PC-3 (cell line): ENCODE results near the gene ZNF584. TPM values are rescaled to one million over a fixed set of nuclear protein-coding genes. Genes with fewer than 3 reads are reported as not detected.

Source experiments
- ATAC-seq: fragments of 200-7000 bp; cut with Tn5 transposase; 2 replicates; pipeline ENCODE4 v1.9.1; 2020; ENCODE audit warnings: mild to moderate bottlenecking, moderate library complexity
- BruUV-seq: library from RNA; stranded (reverse); fragments of 400-500 nt; replicated peaks from 2 replicates; lab custom pipeline; 2021; lab: Mats Ljungman, UMichigan
- CTCF ChIA-PET: fragments of 300-600 bp; sonication (Branson Sonifier 250); formaldehyde crosslinking; loops from one replicate; lab custom pipeline; 2022; ENCODE audit warnings: antibody characterized with exemption; lab: Charles Lee
- POLR2A ChIA-PET: fragments of 300-600 bp; sonication (Branson Sonifier 250); formaldehyde crosslinking; loops from one replicate; lab custom pipeline; 2022; ENCODE audit warnings: antibody characterized with exemption; ENCODE audit not compliant: unreplicated experiment; lab: Charles Lee
- DNase-seq: peaks from one replicate; pipeline ENCODE4 v3.0.0-alpha.2; 2015
- H2AFZ ChIP-seq: fragments of 300-600 bp; sonication (generic); 2 replicates; pipeline ENCODE4 v1.6.0; 2016; ENCODE audit warnings: antibody characterized with exemption, low read length
- H3F3A ChIP-seq: fragments of 300-600 bp; sonication (generic); one replicate; pipeline ENCODE4 v1.6.0; 2017; ENCODE audit warnings: antibody characterized with exemption, low read length, control low read depth, mild to moderate bottlenecking; ENCODE audit not compliant: unreplicated experiment
- H3K27ac ChIP-seq: fragments of 300-600 bp; sonication (generic); 2 replicates; pipeline ENCODE4 v1.5.1; 2016; ENCODE audit warnings: mild to moderate bottlenecking, low read length
- H3K27me3 ChIP-seq: fragments of 300-600 bp; sonication (generic); 2 replicates; pipeline ENCODE4 v1.6.1; 2016; ENCODE audit warnings: low read length, mixed read lengths
- H3K36me3 ChIP-seq: fragments of 300-600 bp; sonication (generic); 2 replicates; pipeline ENCODE4 v1.6.1; 2016; ENCODE audit warnings: low read depth, mixed run types, low read length, mixed read lengths
- H3K4me1 ChIP-seq: fragments of 300-600 bp; sonication (generic); 2 replicates; pipeline ENCODE4 v1.5.1; 2016; ENCODE audit warnings: low read length; ENCODE audit not compliant: insufficient read depth
- H3K4me2 ChIP-seq: fragments of 300-600 bp; sonication (generic); 2 replicates; pipeline ENCODE4 v1.6.0; 2016; ENCODE audit warnings: low read length
- H3K4me3 ChIP-seq: fragments of 300-600 bp; sonication (generic); 2 replicates; pipeline ENCODE4 v1.5.1; 2016; ENCODE audit warnings: mild to moderate bottlenecking, low read length, mixed read lengths
- H3K79me2 ChIP-seq: fragments of 300-600 bp; sonication (generic); 2 replicates; pipeline ENCODE4 v1.6.1; 2017; ENCODE audit warnings: low read length, mixed read lengths
- H3K9ac ChIP-seq: fragments of 300-600 bp; sonication (generic); 2 replicates; pipeline ENCODE4 v1.6.0; 2016; ENCODE audit warnings: mild to moderate bottlenecking, low read length
- H3K9me2 ChIP-seq: fragments of 300-600 bp; sonication (generic); replicated peaks from 2 replicates; pipeline ENCODE4 v1.6.1; 2016; ENCODE audit warnings: mixed run types, low read length, mixed read lengths
- H3K9me3 ChIP-seq: fragments of 300-600 bp; sonication (generic); 2 replicates; pipeline ENCODE4 v1.6.1; 2016; ENCODE audit warnings: low read length, mixed read lengths
- H4K20me1 ChIP-seq: fragments of 300-600 bp; sonication (generic); 2 replicates; pipeline ENCODE4 v1.6.1; 2016; ENCODE audit warnings: low read length, mixed read lengths
- CTCF ChIP-seq: fragments of 300-600 bp; sonication (generic); conservative IDR thresholded peaks from 2 replicates; pipeline ENCODE4 v1.5.1; 2017; ENCODE audit warnings: antibody characterized with exemption, low read depth, mild to moderate bottlenecking, low read length
- EZH2 ChIP-seq: fragments of 300-600 bp; sonication (generic); IDR thresholded peaks from one replicate; pipeline ENCODE4 v1.6.1; 2017; ENCODE audit warnings: antibody characterized with exemption, mild to moderate bottlenecking, low read length; ENCODE audit not compliant: unreplicated experiment
- EZH2phosphoT487 ChIP-seq: fragments of 300-600 bp; sonication (generic); IDR thresholded peaks from 2 replicates; pipeline ENCODE4 v1.6.1; 2018; ENCODE audit warnings: mild to moderate bottlenecking, antibody characterized with exemption, low read length, borderline replicate concordance
- intact Hi-C: fragments of 100-400 bp; cut with micrococcal nuclease; formaldehyde crosslinking; loops from 2 replicates; pipeline ENCODE4 v1.9.0; 2023
- total RNA-seq: library from RNA; depleted of rRNA; stranded (reverse); fragments of >200 nt; gene quantifications from 2 replicates; pipeline ENCODE4 v1.2.3, GENCODE V29; 2014

The ZNF584 gene
- total RNA-seq, 1 experiment from 2014 or later = 49.2 TPM

- peak overlapping the region; percentile 96 for H3K4me3 ChIP-seq
- peak overlapping the region; percentile 92 for H3K4me2 ChIP-seq
- H3K9me3 ChIP-seq = no peaks in the 10 kb centered on the region
- peak overlapping the region; percentile 91 for H3K9ac ChIP-seq
- H3K9me2 ChIP-seq = no peaks in the 10 kb centered on the region
- no peak overlapping the region for H2AFZ ChIP-seq
- POLR2A ChIA-PET = interaction anchor here (0.6 kb wide), 1 partner anchor 89 kb away, joined by 4 read pairs; no protein-coding TSS in a partner anchor
- peaks cover 29% of the 10 kb centered on the region for H3K4me1 ChIP-seq
- H4K20me1 ChIP-seq = peaks cover 41% of the 10 kb centered on the region
- BruUV-seq = no TSS peak
- CTCF ChIA-PET = no interaction called here
- H3K36me3 ChIP-seq = peaks cover 47% of the 10 kb centered on the region
- TF ChIP-seq EZH2 = no peak
- no peak for TF ChIP-seq CTCF
- TF ChIP-seq EZH2phosphoT487 = no peak
- H3K79me2 ChIP-seq = peaks cover 72% of the 10 kb centered on the region
- DNase-seq (no peak), ATAC-seq (no peak)
- intact Hi-C loops = no loop called here
- no peak overlapping the region for H3K27ac ChIP-seq
- H3K27me3 ChIP-seq = no peaks in the 10 kb centered on the region
- H3F3A ChIP-seq = peaks cover 7% of the 10 kb centered on the region
Observed at GRCh38 chr19:58388175-58388526, 20.3 kb upstream of the ZNF584 start.

GRCh38 chr19:58392945-58393724 lies 15.3 kb upstream of the ZNF584 start:
- peaks cover 52% of the 10 kb centered on the region for H3K79me2 ChIP-seq
- no TSS peak for BruUV-seq
- POLR2A ChIA-PET = no interaction called here
- H3F3A ChIP-seq = peaks cover 22% of the 10 kb centered on the region
- no peak overlapping the region for H3K9ac ChIP-seq
- H3K4me1 ChIP-seq = peaks cover 36% of the 10 kb centered on the region
- CTCF ChIA-PET = no interaction called here
- peaks cover 52% of the 10 kb centered on the region for H4K20me1 ChIP-seq
- DNase-seq (no peak), ATAC-seq (no peak)
- no peak overlapping the region for H3K27ac ChIP-seq
- H2AFZ ChIP-seq = no peak overlapping the region
- no peak overlapping the region for H3K4me2 ChIP-seq
- no peak overlapping the region for H3K4me3 ChIP-seq
- TF ChIP-seq EZH2phosphoT487 (no peak), EZH2 (no peak), CTCF (no peak)
- no peaks in the 10 kb centered on the region for H3K9me2 ChIP-seq
- intact Hi-C loops = no loop called here
- H3K9me3 ChIP-seq = no peaks in the 10 kb centered on the region
- H3K27me3 ChIP-seq = no peaks in the 10 kb centered on the region
- H3K36me3 ChIP-seq = peaks cover 59% of the 10 kb centered on the region

GRCh38 chr19:58393725-58394033 lies 14.8 kb upstream of the ZNF584 start:
- BruUV-seq = no TSS peak
- Histone ChIP-seq H3K36me3 (peaks cover 54% of the 10 kb centered on the region), H3K27ac (no peak overlapping the region), H3K9me3 (no peaks in the 10 kb centered on the region), H3K79me2 (peaks cover 46% of the 10 kb centered on the region), H3K4me3 (no peak overlapping the region), H3F3A (peaks cover 22% of the 10 kb centered on the region), H3K9ac (no peak overlapping the region), H3K9me2 (no peaks in the 10 kb centered on the region), H3K4me2 (no peak overlapping the region), H3K4me1 (peaks cover 31% of the 10 kb centered on the region), H4K20me1 (peaks cover 48% of the 10 kb centered on the region), H3K27me3 (no peaks in the 10 kb centered on the region), H2AFZ (no peak overlapping the region)
- TF ChIP-seq EZH2phosphoT487 (no peak), CTCF (no peak), EZH2 (no peak)
- no peak for DNase-seq
- no peak for ATAC-seq
- intact Hi-C loops = no loop called here
- ChIA-PET CTCF (no interaction called here), POLR2A (no interaction called here)
